ENCODE results near the gene MRFAP1.

Gene MRFAP1

DNA sequence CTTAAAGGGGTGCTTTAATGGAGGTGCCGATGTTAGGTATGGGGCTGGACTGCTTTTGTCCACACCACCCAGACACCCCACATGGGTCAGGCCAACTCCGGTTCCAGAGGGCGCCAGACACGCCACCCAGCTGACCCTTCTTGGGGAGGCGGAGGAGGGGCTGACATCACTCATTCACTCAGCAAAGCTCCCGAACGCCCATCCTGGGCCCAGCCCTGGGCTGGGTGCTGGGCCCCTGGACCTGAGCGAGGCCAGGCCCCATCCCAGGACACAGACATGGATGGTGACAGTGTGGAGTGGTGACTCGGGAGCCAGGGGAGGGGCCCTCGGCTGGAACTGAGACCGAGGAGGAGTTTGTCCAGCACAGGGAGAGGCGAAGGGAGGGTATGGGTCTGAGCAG lies 37.4 kb upstream of the MRFAP1 start:
- H3K4me1 Mint-ChIP-seq, result peaks cover 11% of the 10 kb centered on the region
- no peak for ATAC-seq (replicated peaks; ENCODE audit: extremely low read depth, poor library complexity, severe bottlenecking)
- no peak overlapping the region for H3K4me3 Mint-ChIP-seq
- peaks cover 29% of the 10 kb centered on the region for H3K36me3 Mint-ChIP-seq (ENCODE audit: insufficient read depth)
- H3K27me3 Mint-ChIP-seq, result no peaks in the 10 kb centered on the region
- peak overlapping the region; percentile 81 for H3K27ac Mint-ChIP-seq (ENCODE audit: low read depth)
- DNase-seq (ENCODE audit: low spot score in 2 of 2), result no peak
- H3K9me3 Mint-ChIP-seq, result peaks cover 9% of the 10 kb centered on the region

GRCh38 chr4:6605114-6605513 lies 35.4 kb upstream of the MRFAP1 start:
- H3K9me3 Mint-ChIP-seq, result peaks cover 9% of the 10 kb centered on the region
- no peak overlapping the region for H3K27ac Mint-ChIP-seq (ENCODE audit: low read depth)
- DNase-seq (ENCODE audit: low spot score in 2 of 2) (no peak), ATAC-seq (replicated peaks; ENCODE audit: extremely low read depth, poor library complexity, severe bottlenecking) (no peak)
- no peaks in the 10 kb centered on the region for H3K27me3 Mint-ChIP-seq
- peaks cover 24% of the 10 kb centered on the region for H3K4me1 Mint-ChIP-seq
- peaks cover 34% of the 10 kb centered on the region for H3K36me3 Mint-ChIP-seq (ENCODE audit: insufficient read depth)
- no peak overlapping the region for H3K4me3 Mint-ChIP-seq

GRCh38 chr4:6605605-6606004 lies 34.9 kb upstream of the MRFAP1 start:
- ATAC-seq (replicated peaks; ENCODE audit: extremely low read depth, poor library complexity, severe bottlenecking), result no peak
- peaks cover 24% of the 10 kb centered on the region for H3K4me1 Mint-ChIP-seq
- peaks cover 9% of the 10 kb centered on the region for H3K9me3 Mint-ChIP-seq
- H3K27me3 Mint-ChIP-seq, result no peaks in the 10 kb centered on the region
- H3K4me3 Mint-ChIP-seq, result no peak overlapping the region
- no peak for DNase-seq (ENCODE audit: low spot score in 2 of 2)
- H3K36me3 Mint-ChIP-seq (ENCODE audit: insufficient read depth), result peaks cover 35% of the 10 kb centered on the region
- no peak overlapping the region for H3K27ac Mint-ChIP-seq (ENCODE audit: low read depth)

DNA sequence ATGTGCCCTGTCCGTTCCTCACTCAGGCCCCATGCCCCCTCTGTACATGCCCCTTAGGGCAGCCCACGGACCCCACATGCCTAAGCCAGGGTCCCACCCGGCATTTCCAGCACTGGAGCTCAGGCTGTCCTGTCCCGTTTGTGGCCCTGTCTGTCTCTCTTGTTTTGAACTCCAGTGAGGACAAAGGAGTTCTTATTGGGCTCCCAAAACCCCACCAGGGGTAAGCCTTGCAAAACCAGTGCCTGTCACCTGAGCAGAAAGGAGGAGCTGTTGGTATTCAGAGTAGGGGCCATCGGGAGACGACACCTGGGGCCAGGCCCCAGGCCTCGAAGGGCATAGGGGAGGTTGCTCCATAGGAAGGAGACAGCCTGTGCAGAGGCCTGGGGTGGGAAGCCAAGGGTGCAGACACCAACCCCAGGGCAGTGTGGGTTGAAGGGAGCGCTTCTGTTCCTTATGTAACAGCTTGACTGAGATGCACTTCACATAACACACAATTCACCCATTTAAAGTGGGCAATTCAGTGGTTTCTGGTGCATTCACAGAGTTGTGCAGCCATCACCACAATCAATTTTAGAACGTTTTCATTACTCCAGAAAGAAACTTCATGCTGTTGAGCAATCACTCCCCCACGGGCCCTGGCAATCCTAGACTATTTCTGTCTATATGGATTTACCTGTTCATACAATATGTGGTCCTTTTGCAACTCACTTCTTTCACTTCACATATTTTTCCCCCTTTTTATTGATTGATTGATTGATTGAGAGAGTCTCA lies 33.8 kb upstream of the MRFAP1 start:
- peaks cover 9% of the 10 kb centered on the region for H3K9me3 Mint-ChIP-seq
- DNase-seq (ENCODE audit: low spot score in 2 of 2) (no peak), ATAC-seq (replicated peaks; ENCODE audit: extremely low read depth, poor library complexity, severe bottlenecking) (no peak)
- H3K36me3 Mint-ChIP-seq (ENCODE audit: insufficient read depth), result peaks cover 37% of the 10 kb centered on the region
- no peak overlapping the region for H3K4me3 Mint-ChIP-seq
- peaks cover 24% of the 10 kb centered on the region for H3K4me1 Mint-ChIP-seq
- H3K27me3 Mint-ChIP-seq, result no peaks in the 10 kb centered on the region
- no peak overlapping the region for H3K27ac Mint-ChIP-seq (ENCODE audit: low read depth)

DNA sequence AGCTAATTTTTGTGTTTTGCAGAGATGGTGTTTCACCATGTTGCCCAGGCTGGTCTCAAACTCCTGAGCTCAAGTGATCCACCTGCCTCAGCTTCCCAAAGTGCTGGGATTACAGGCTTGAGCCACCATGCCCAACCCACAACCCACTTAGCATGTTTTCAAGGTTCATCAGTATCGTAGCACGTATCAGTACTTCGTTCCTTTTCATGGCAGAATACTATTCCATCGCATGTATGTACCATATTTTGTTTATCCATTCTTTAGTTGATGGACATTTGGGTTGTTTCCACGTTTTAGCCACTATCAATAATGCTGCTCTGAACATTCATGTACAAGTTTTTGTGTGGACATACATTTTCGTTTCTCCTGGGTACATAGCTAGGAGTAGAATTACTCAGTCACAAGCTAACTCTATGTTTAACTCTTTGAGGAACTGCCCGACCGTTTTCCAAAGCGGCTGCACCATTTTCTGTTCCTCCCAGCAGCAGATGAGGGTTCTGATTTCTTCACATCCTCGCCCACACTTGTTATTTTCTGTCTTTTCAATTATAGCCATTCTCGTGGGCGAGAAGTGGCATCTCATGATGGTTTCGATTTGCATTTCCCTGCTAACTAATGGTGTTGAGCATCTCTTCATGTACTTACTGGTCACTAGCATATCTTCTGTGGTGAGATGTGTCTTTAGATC lies 33.0 kb upstream of the MRFAP1 start:
- Mint-ChIP-seq H3K9me3 (peaks cover 9% of the 10 kb centered on the region), H3K4me1 (peaks cover 24% of the 10 kb centered on the region), H3K4me3 (no peak overlapping the region), H3K27ac (ENCODE audit: low read depth) (peak overlapping the region; percentile 49), H3K27me3 (no peaks in the 10 kb centered on the region), H3K36me3 (ENCODE audit: insufficient read depth) (peaks cover 35% of the 10 kb centered on the region)
- DNase-seq (ENCODE audit: low spot score in 2 of 2) (no peak), ATAC-seq (replicated peaks; ENCODE audit: extremely low read depth, poor library complexity, severe bottlenecking) (no peak)

GRCh38 chr4:6608758-6609414 lies 31.6 kb upstream of the MRFAP1 start:
- peak; percentile 77 for ATAC-seq (replicated peaks; ENCODE audit: extremely low read depth, poor library complexity, severe bottlenecking)
- DNase-seq (ENCODE audit: low spot score in 2 of 2), result peak in 1 of 2 donors; percentile 18
- Mint-ChIP-seq H3K9me3 (peaks cover 5% of the 10 kb centered on the region), H3K27me3 (no peaks in the 10 kb centered on the region), H3K27ac (ENCODE audit: low read depth) (peak overlapping the region; percentile 49), H3K4me3 (peak overlapping the region; percentile 31), H3K4me1 (peaks cover 24% of the 10 kb centered on the region), H3K36me3 (ENCODE audit: insufficient read depth) (peaks cover 32% of the 10 kb centered on the region)

DNA sequence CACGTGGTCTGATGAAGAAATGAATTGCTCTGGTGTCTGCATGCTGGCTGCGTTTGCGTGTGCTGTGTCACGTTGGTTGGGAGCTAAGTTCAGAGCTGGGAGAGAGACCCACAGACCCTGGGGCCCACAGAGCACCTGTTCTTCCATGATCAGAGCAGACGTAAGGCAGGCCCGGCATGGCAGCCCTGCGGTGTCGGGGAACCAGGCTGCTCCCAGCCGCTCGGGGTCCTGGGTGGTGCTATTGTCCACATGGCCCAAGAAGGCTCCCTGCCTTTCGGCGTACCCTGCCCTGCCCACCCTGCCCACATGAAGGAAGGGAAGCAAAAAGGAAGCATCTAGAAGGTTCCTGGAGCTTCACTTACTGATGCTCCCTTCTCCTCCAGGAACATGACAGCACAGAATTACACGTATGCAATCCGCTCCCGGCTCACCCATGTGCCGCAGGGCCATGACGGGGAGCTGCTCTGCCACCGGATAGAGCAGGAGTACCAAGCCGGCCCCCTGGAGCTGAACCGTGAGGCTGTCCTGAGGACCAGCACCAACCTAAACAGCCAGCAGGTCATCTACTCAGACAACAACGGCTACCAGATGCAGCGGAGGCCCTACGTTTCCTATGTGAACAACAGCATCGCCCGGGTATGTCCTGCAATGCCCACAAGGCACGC lies 30.9 kb upstream of the MRFAP1 start:
- H3K4me1 Mint-ChIP-seq, result peaks cover 24% of the 10 kb centered on the region
- no peak for DNase-seq (ENCODE audit: low spot score in 2 of 2)
- no peak for ATAC-seq (replicated peaks; ENCODE audit: extremely low read depth, poor library complexity, severe bottlenecking)
- peaks cover 30% of the 10 kb centered on the region for H3K36me3 Mint-ChIP-seq (ENCODE audit: insufficient read depth)
- no peaks in the 10 kb centered on the region for H3K9me3 Mint-ChIP-seq
- H3K4me3 Mint-ChIP-seq, result no peak overlapping the region
- H3K27ac Mint-ChIP-seq (ENCODE audit: low read depth), result peak overlapping the region; percentile 49
- no peaks in the 10 kb centered on the region for H3K27me3 Mint-ChIP-seq

- no peak overlapping the region for H3K4me3 Mint-ChIP-seq
- DNase-seq (ENCODE audit: low spot score in 2 of 2), result no peak
- peaks cover 24% of the 10 kb centered on the region for H3K4me1 Mint-ChIP-seq
- ATAC-seq (replicated peaks; ENCODE audit: extremely low read depth, poor library complexity, severe bottlenecking), result no peak
- H3K27me3 Mint-ChIP-seq, result no peaks in the 10 kb centered on the region
- no peaks in the 10 kb centered on the region for H3K9me3 Mint-ChIP-seq
- no peak overlapping the region for H3K27ac Mint-ChIP-seq (ENCODE audit: low read depth)
- H3K36me3 Mint-ChIP-seq (ENCODE audit: insufficient read depth), result peaks cover 31% of the 10 kb centered on the region
These were observed 29.5 kb upstream of the MRFAP1 start for GRCh38 chr4:6610856-6611430.

- DNase-seq (ENCODE audit: low spot score in 2 of 2) (no peak), ATAC-seq (replicated peaks; ENCODE audit: extremely low read depth, poor library complexity, severe bottlenecking) (no peak)
- H3K9me3 Mint-ChIP-seq, result no peaks in the 10 kb centered on the region
- H3K4me3 Mint-ChIP-seq, result no peak overlapping the region
- H3K27me3 Mint-ChIP-seq, result no peaks in the 10 kb centered on the region
- H3K36me3 Mint-ChIP-seq (ENCODE audit: insufficient read depth), result peaks cover 36% of the 10 kb centered on the region
- peaks cover 12% of the 10 kb centered on the region for H3K4me1 Mint-ChIP-seq
- no peak overlapping the region for H3K27ac Mint-ChIP-seq (ENCODE audit: low read depth)
These were observed 27.4 kb upstream of the MRFAP1 start for GRCh38 chr4:6612961-6613675.

GRCh38 chr4:6613676-6614651 lies 26.5 kb upstream of the MRFAP1 start:
- ATAC-seq (replicated peaks; ENCODE audit: extremely low read depth, poor library complexity, severe bottlenecking) (no peak), DNase-seq (ENCODE audit: low spot score in 2 of 2) (no peak)
- H3K4me1 Mint-ChIP-seq, result peaks cover 4% of the 10 kb centered on the region
- H3K4me3 Mint-ChIP-seq, result no peak overlapping the region
- no peaks in the 10 kb centered on the region for H3K9me3 Mint-ChIP-seq
- no peak overlapping the region for H3K27ac Mint-ChIP-seq (ENCODE audit: low read depth)
- peaks cover 36% of the 10 kb centered on the region for H3K36me3 Mint-ChIP-seq (ENCODE audit: insufficient read depth)
- H3K27me3 Mint-ChIP-seq, result no peaks in the 10 kb centered on the region

DNA sequence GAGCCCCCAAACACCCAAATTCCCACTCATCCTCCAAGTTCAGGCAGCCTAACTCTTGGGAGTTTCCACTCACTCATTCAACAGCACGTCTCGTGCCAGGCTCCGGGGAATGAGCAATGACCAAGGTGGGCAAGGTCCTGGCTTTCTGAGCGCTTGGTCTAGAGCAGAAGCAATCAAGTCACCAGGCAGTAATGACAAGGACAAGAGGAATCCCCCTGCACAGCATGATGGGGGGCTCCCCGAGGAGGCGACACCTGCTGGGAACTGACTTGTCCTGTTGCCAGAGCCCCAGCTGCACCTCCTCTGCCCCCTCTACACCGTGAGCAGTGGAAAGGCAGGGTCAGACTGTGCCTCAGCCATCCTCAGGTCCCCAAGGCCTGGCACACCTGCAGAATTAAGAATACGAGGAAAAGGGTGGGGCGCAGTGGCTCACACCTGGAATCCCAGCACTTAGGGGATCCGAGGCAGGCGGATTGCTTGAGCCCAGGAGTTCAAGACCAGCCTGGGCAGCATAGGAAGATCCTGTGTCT lies 25.7 kb upstream of the MRFAP1 start:
- Mint-ChIP-seq H3K36me3 (ENCODE audit: insufficient read depth) (peaks cover 34% of the 10 kb centered on the region), H3K27me3 (no peaks in the 10 kb centered on the region), H3K4me3 (no peak overlapping the region), H3K9me3 (no peaks in the 10 kb centered on the region), H3K27ac (ENCODE audit: low read depth) (no peak overlapping the region), H3K4me1 (no peaks in the 10 kb centered on the region)
- DNase-seq (ENCODE audit: low spot score in 2 of 2) (no peak), ATAC-seq (replicated peaks; ENCODE audit: extremely low read depth, poor library complexity, severe bottlenecking) (no peak)

Data from central memory CD8-positive, alpha-beta T cell (primary cell).